HEK293 (cell line): ENCODE data around the gene FHIP1B.

Experiments used
- CTCF ChIA-PET: fragments of 350-600 bp; formaldehyde crosslinking; extraction: SDS; loops from one replicate; lab custom pipeline; 2021; ENCODE audit warnings: antibody characterized with exemption; lab: Yijun Ruan, JAX
- POLR2A ChIA-PET: fragments of 300-600 bp; formaldehyde crosslinking; extraction: SDS; loops from one replicate; lab custom pipeline; 2020; ENCODE audit warnings: antibody characterized with exemption, inconsistent platforms; lab: Yijun Ruan, JAX
- H3K27ac ChIP-seq: fragments of 200-500 bp; sonication (Bioruptor generic); 2 replicates; pipeline ENCODE4 v1.5.1; 2014; ENCODE audit warnings: low read depth, low read length, control low read depth, inconsistent platforms; ENCODE audit errors: extremely low read depth
- H3K36me3 ChIP-seq, 2 experiments: fragments of 200-500 bp in 1 of 2; sonication (Bioruptor generic) in 1 of 2; 1 replicate in 1 of 2; 2 replicates in 1 of 2; pipeline ENCODE4 v1.5.1; 2014 to 2017; ENCODE audit warnings: inconsistent platforms in 2 of 2, low read length in 2 of 2; ENCODE audit not compliant: control insufficient read depth in 2 of 2, insufficient read depth in 1 of 2
- H3K4me1 ChIP-seq: fragments of 200-500 bp; sonication (Bioruptor generic); 2 replicates; pipeline ENCODE4 v1.5.1; 2014; ENCODE audit warnings: mild to moderate bottlenecking, low read length, inconsistent platforms; ENCODE audit not compliant: control insufficient read depth, insufficient read depth
- H3K4me3 ChIP-seq: 2 replicates; pipeline ENCODE4 v1.5.1; 2011; ENCODE audit warnings: low read depth, mild to moderate bottlenecking, control low read depth, low read length, moderate library complexity
- H3K9me3 ChIP-seq: fragments of 200-500 bp; sonication (Bioruptor generic); 2 replicates; pipeline ENCODE4 v1.5.1; 2014; ENCODE audit warnings: low read depth, low read length, inconsistent platforms; ENCODE audit not compliant: control insufficient read depth, insufficient read depth
- ATF2 ChIP-seq: fragments of 450-650 bp; formaldehyde crosslinking; IDR thresholded peaks from 2 replicates; pipeline ENCODE4 v1.5.1; 2016; ENCODE audit warnings: missing biosample characterization, missing genetic modification characterization, low read depth
- HIC1 ChIP-seq: fragments of 450-650 bp; formaldehyde crosslinking; IDR thresholded peaks from 2 replicates; pipeline ENCODE4 v1.5.1; 2016; ENCODE audit warnings: missing biosample characterization, missing genetic modification characterization
- KLF7 ChIP-seq: fragments of 450-650 bp; formaldehyde crosslinking; IDR thresholded peaks from 2 replicates; pipeline ENCODE4 v1.5.1; 2016; ENCODE audit warnings: missing biosample characterization, missing genetic modification characterization, borderline replicate concordance
- KLF9 ChIP-seq: fragments of 450-650 bp; formaldehyde crosslinking; IDR thresholded peaks from 2 replicates; pipeline ENCODE4 v1.5.1; 2016; ENCODE audit warnings: missing biosample characterization, missing genetic modification characterization, low read depth
- PRDM10 ChIP-seq: fragments of 450-650 bp; formaldehyde crosslinking; IDR thresholded peaks from 2 replicates; pipeline ENCODE4 v1.5.1; 2016; ENCODE audit warnings: missing biosample characterization, missing genetic modification characterization
- SETDB1 ChIP-seq: IDR thresholded peaks from one replicate; pipeline ENCODE4 v1.6.1; 2017; ENCODE audit warnings: mild to moderate bottlenecking, low read length, moderate library complexity, mixed read lengths; ENCODE audit not compliant: insufficient read length
- SP2 ChIP-seq: fragments of 450-650 bp; formaldehyde crosslinking; IDR thresholded peaks from 2 replicates; pipeline ENCODE4 v1.5.1; 2016; ENCODE audit warnings: missing biosample characterization, missing genetic modification characterization
- ZBTB17 ChIP-seq: fragments of 450-650 bp; formaldehyde crosslinking; IDR thresholded peaks from 2 replicates; pipeline ENCODE4 v1.5.1; 2016; ENCODE audit warnings: missing biosample characterization, missing genetic modification characterization
- ZBTB48 ChIP-seq: fragments of 450-650 bp; formaldehyde crosslinking; IDR thresholded peaks from 2 replicates; pipeline ENCODE4 v1.5.1; 2016; ENCODE audit warnings: missing biosample characterization, missing genetic modification characterization
- ZFP69B ChIP-seq: fragments of 450-650 bp; formaldehyde crosslinking; IDR thresholded peaks from 2 replicates; pipeline ENCODE4 v1.5.1; 2016; ENCODE audit warnings: missing biosample characterization, missing genetic modification characterization
- ZNF133 ChIP-seq: fragments of 450-650 bp; formaldehyde crosslinking; IDR thresholded peaks from 2 replicates; pipeline ENCODE4 v1.5.1; 2016; ENCODE audit warnings: missing biosample characterization, missing genetic modification characterization
- ZNF138 ChIP-seq: fragments of 450-650 bp; formaldehyde crosslinking; IDR thresholded peaks from 2 replicates; pipeline ENCODE4 v1.5.1; 2016; ENCODE audit warnings: missing biosample characterization, missing genetic modification characterization, borderline replicate concordance
- ZNF175 ChIP-seq: fragments of 450-650 bp; formaldehyde crosslinking; IDR thresholded peaks from 2 replicates; pipeline ENCODE4 v1.5.1; 2016; ENCODE audit warnings: missing biosample characterization, missing genetic modification characterization
- ZNF214 ChIP-seq: fragments of 450-650 bp; formaldehyde crosslinking; IDR thresholded peaks from 2 replicates; pipeline ENCODE4 v1.5.1; 2017; ENCODE audit warnings: missing biosample characterization, mild to moderate bottlenecking, missing genetic modification characterization, borderline replicate concordance
- ZNF223 ChIP-seq: fragments of 450-650 bp; formaldehyde crosslinking; IDR thresholded peaks from 2 replicates; pipeline ENCODE4 v1.5.1; 2016; ENCODE audit warnings: missing biosample characterization, missing genetic modification characterization
- ZNF391 ChIP-seq: fragments of 450-650 bp; formaldehyde crosslinking; IDR thresholded peaks from 2 replicates; pipeline ENCODE4 v1.5.1; 2016; ENCODE audit warnings: low read depth, missing biosample characterization, missing genetic modification characterization, borderline replicate concordance
- ZNF555 ChIP-seq: fragments of 450-650 bp; formaldehyde crosslinking; conservative IDR thresholded peaks from 2 replicates; pipeline ENCODE4 v1.5.1; 2017; ENCODE audit warnings: missing biosample characterization, mild to moderate bottlenecking, missing genetic modification characterization, inconsistent platforms
- ZNF558 ChIP-seq: fragments of 450-650 bp; formaldehyde crosslinking; IDR thresholded peaks from 2 replicates; pipeline ENCODE4 v1.5.1; 2016; ENCODE audit warnings: missing biosample characterization, missing genetic modification characterization
- ZNF571 ChIP-seq: fragments of 450-650 bp; formaldehyde crosslinking; IDR thresholded peaks from 2 replicates; pipeline ENCODE4 v1.5.0; 2017; ENCODE audit warnings: missing biosample characterization, missing genetic modification characterization
- ZNF610 ChIP-seq: fragments of 450-650 bp; formaldehyde crosslinking; IDR thresholded peaks from 2 replicates; pipeline ENCODE4 v1.5.1; 2016; ENCODE audit warnings: missing biosample characterization, missing genetic modification characterization, borderline replicate concordance
- ZNF626 ChIP-seq: fragments of 450-650 bp; sonication (Bioruptor Pico); formaldehyde crosslinking; IDR thresholded peaks from 2 replicates; pipeline ENCODE4 v1.5.1; 2018; ENCODE audit warnings: missing biosample characterization, missing genetic modification characterization, inconsistent platforms
- ZNF629 ChIP-seq: fragments of 450-650 bp; formaldehyde crosslinking; IDR thresholded peaks from 2 replicates; pipeline ENCODE4 v1.5.1; 2017; ENCODE audit warnings: missing biosample characterization, missing genetic modification characterization
- ZNF785 ChIP-seq: fragments of 450-650 bp; formaldehyde crosslinking; IDR thresholded peaks from 2 replicates; pipeline ENCODE4 v1.5.1; 2016; ENCODE audit warnings: missing biosample characterization, missing genetic modification characterization
- ZNF830 ChIP-seq: fragments of 450-650 bp; IDR thresholded peaks from 2 replicates; pipeline ENCODE4 v1.5.0; 2018; ENCODE audit warnings: missing biosample characterization, missing genetic modification characterization, low read depth, mild to moderate bottlenecking, moderate library complexity
- ZNF837 ChIP-seq: fragments of 450-650 bp; formaldehyde crosslinking; IDR thresholded peaks from 2 replicates; pipeline ENCODE4 v1.5.1; 2016; ENCODE audit warnings: missing biosample characterization, missing genetic modification characterization

FHIP1B gene

GRCh38 chr11:6201481-6201880, 33.0 kb downstream of the FHIP1B start:
- no peaks in the 10 kb centered on the region for H3K9me3 ChIP-seq
- H3K4me3 ChIP-seq = no peak overlapping the region
- H3K27ac ChIP-seq = no peak overlapping the region
- TF ChIP-seq ZFP69B (tag by site-specific recombination) (no peak), ZNF223 (tag by site-specific recombination) (no peak), ZNF555 (no peak), ZNF175 (no peak), ZNF558 (tag by site-specific recombination) (no peak), ZBTB17 (tag by site-specific recombination) (no peak), ZNF830 (tag by site-specific recombination) (no peak), HIC1 (no peak), ATF2 (tag by site-specific recombination) (no peak), ZNF837 (no peak), KLF7 (tag by site-specific recombination) (no peak), ZBTB48 (tag by site-specific recombination) (no peak)
- H3K4me1 ChIP-seq = no peaks in the 10 kb centered on the region
- CTCF ChIA-PET = no interaction called here
- POLR2A ChIA-PET = no interaction called here
- peaks cover 0 to 17% of the 10 kb centered on the region in 2 experiments; a peak in 1 of 3 replicates for H3K36me3 ChIP-seq

- H3K36me3 ChIP-seq = peaks cover 0 to 13% of the 10 kb centered on the region in 2 experiments; a peak in 1 of 3 replicates
- no peak for TF ChIP-seq ZNF571
- TF ChIP-seq PRDM10 (tag by site-specific recombination) = no peak
- no peak for TF ChIP-seq KLF9 (tag by site-specific recombination)
- TF ChIP-seq ZNF626 (tag by site-specific recombination) = no peak
- no peak for TF ChIP-seq ZNF138 (tag by site-specific recombination)
- no peak for TF ChIP-seq ZNF610
- no peak for TF ChIP-seq SETDB1
- no peak for TF ChIP-seq ZNF785
- TF ChIP-seq ZNF214 (tag by site-specific recombination) = no peak
- no peak for TF ChIP-seq ZNF391
- no peak for TF ChIP-seq ZNF629 (tag by site-specific recombination)
- TF ChIP-seq SP2 (tag by site-specific recombination) = no peak
- TF ChIP-seq ZNF133 (tag by site-specific recombination) = no peak
- TF ChIP-seq, all 188 proteins: peak for 0
- no peaks in the 10 kb centered on the region for H3K9me3 ChIP-seq
- H3K27ac ChIP-seq = no peak overlapping the region
- ChIA-PET POLR2A (no interaction called here), CTCF (no interaction called here)
- H3K4me1 ChIP-seq = no peaks in the 10 kb centered on the region
- no peak overlapping the region for H3K4me3 ChIP-seq
These were observed 33.5 kb downstream of the FHIP1B start for GRCh38 chr11:6200975-6201374.
